NCI-H2227 treated with DMSO at 0.1 percent for 48 hours (cell line): ENCODE results near the gene SHH.

Experiments
- DNase-seq: peaks from one replicate; lab custom pipeline; 2025; lab: John Stamatoyannopoulos, UW

SHH gene

GRCh38 chr7:155792315-155792960, 19.8 kb downstream of the SHH start:
- no peak for DNase-seq

GRCh38 chr7:155791836-155792235, 20.4 kb downstream of the SHH start:
- DNase-seq, result no peak

GRCh38 chr7:155791214-155791737, 21.0 kb downstream of the SHH start:
- DNase-seq, result no peak

GRCh38 chr7:155790666-155791065, 21.6 kb downstream of the SHH start:
- no peak for DNase-seq

GRCh38 chr7:155789001-155789725, 23.1 kb downstream of the SHH start:
- no peak for DNase-seq

- no peak for DNase-seq
Measured at GRCh38 chr7:155788616-155789000, 23.7 kb downstream of the SHH start.

GRCh38 chr7:155787171-155787851, 25.0 kb downstream of the SHH start:
- no peak for DNase-seq

GRCh38 chr7:155786491-155786890, 25.8 kb downstream of the SHH start:
- no peak for DNase-seq

- no peak for DNase-seq
Measured at GRCh38 chr7:155785536-155785935, 26.7 kb downstream of the SHH start.

GRCh38 chr7:155782466-155782865, 29.8 kb downstream of the SHH start:
- DNase-seq, result no peak

- DNase-seq, result no peak
Measured at GRCh38 chr7:155781433-155781832, 30.8 kb downstream of the SHH start.

GRCh38 chr7:155780884-155781283, 31.4 kb downstream of the SHH start:
- no peak for DNase-seq

GRCh38 chr7:155778349-155778748, 33.9 kb downstream of the SHH start:
- DNase-seq, result no peak

- DNase-seq, result no peak
Measured at GRCh38 chr7:155776606-155777005, 35.7 kb downstream of the SHH start.

- DNase-seq, result no peak
Measured at GRCh38 chr7:155775691-155776090, 36.6 kb downstream of the SHH start.

GRCh38 chr7:155774947-155775346, 37.3 kb downstream of the SHH start:
- no peak for DNase-seq

- no peak for DNase-seq
Measured at GRCh38 chr7:155773531-155773930, 38.7 kb downstream of the SHH start.

GRCh38 chr7:155770241-155770640, 42.0 kb downstream of the SHH start:
- no peak for DNase-seq

- no peak for DNase-seq
Measured at GRCh38 chr7:155769701-155770100, 42.6 kb downstream of the SHH start.

- DNase-seq, result no peak
Measured at GRCh38 chr7:155766966-155767916, 45.0 kb downstream of the SHH start.

GRCh38 chr7:155766386-155766785, 45.9 kb downstream of the SHH start:
- no peak for DNase-seq

GRCh38 chr7:155765458-155765857, 46.8 kb downstream of the SHH start:
- DNase-seq, result no peak
